Stimulated activated CD4-positive, alpha-beta T cell treated with anti-CD3 and anti-CD28 coated beads, Interleukin-15, amount 100 ng/mL, for 24 hours (primary cell): ENCODE data around the gene OR6C65.

Source experiments
- DNase-seq: peaks from one replicate; pipeline ENCODE4 v3.0.0-alpha.2; 2020

OR6C65 gene

DNA sequence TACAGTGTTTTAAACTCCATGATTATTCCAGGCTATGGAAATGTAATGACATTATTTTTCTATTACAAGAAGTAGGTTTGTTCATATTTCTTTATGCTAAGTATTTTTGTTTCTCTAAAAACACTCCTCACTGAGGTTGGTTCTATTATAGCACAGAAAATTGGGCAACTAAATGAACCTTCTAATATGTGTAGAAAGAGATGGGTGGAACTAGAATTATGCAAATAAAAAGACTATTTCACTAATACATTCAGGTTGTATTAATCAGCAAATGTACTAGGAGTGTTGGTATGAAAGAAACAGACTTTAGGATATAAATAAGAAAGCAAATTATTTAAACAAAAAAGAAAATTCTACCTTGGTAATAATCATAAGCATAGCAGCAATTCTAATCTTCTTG is 48.5 kb downstream of the OR6C65 start:
- DNase-seq = no peak
